Stomach smooth muscle (tissue), 2 donors: Measurements from ENCODE around the gene PPP6R3.

ENCODE experiments used
- H3K27ac ChIP-seq: one replicate; pipeline ENCODE4 v1.7.0; 2013; ENCODE audit warnings: mild to moderate bottlenecking, low read length, inconsistent platforms
- H3K27me3 ChIP-seq, 2 donors: one replicate each; pipeline ENCODE4 v1.7.0; 2013; ENCODE audit warnings: low read length in 2 of 2; ENCODE audit not compliant: insufficient read depth in 2 of 2, control insufficient read depth in 1 of 2
- H3K36me3 ChIP-seq, 2 donors: one replicate each; pipeline ENCODE4 v1.7.0; 2013; ENCODE audit warnings: low read length in 2 of 2; ENCODE audit not compliant: control insufficient read depth in 2 of 2, insufficient read depth in 2 of 2
- H3K4me1 ChIP-seq: one replicate; pipeline ENCODE4 v1.7.0; 2013; ENCODE audit warnings: low read length; ENCODE audit not compliant: control insufficient read depth, insufficient read depth
- H3K4me3 ChIP-seq, 2 donors: one replicate each; pipeline ENCODE4 v1.7.0; 2013; ENCODE audit warnings: low read length in 2 of 2
- H3K9ac ChIP-seq, 2 donors: one replicate each; pipeline ENCODE4 v1.7.0; 2013; ENCODE audit warnings: low read length in 2 of 2, mild to moderate bottlenecking in 1 of 2
- H3K9me3 ChIP-seq, 2 donors: one replicate each; pipeline ENCODE4 v1.7.0; 2013; ENCODE audit warnings: low read length in 2 of 2; ENCODE audit not compliant: control insufficient read depth in 2 of 2
- donor health status: healthy.
- donor health status: Pancreatic carcinoma.

The PPP6R3 gene

GRCh38 chr11:68552542-68552941 lies 92.0 kb downstream of the PPP6R3 start:
- no peak overlapping the region for H3K9ac ChIP-seq
- peaks cover 12 to 20% of the 10 kb centered on the region in 2 donors for H3K36me3 ChIP-seq
- no peak overlapping the region for H3K27ac ChIP-seq
- no peak overlapping the region for H3K4me3 ChIP-seq
- peaks cover 7% of the 10 kb centered on the region for H3K4me1 ChIP-seq
- H3K9me3 ChIP-seq = no peaks in the 10 kb centered on the region
- H3K27me3 ChIP-seq = no peaks in the 10 kb centered on the region

GRCh38 chr11:68560216-68560615 lies 99.7 kb downstream of the PPP6R3 start:
- Histone ChIP-seq H3K36me3 (peaks cover 10 to 19% of the 10 kb centered on the region in 2 donors), H3K4me1 (no peaks in the 10 kb centered on the region), H3K27ac (no peak overlapping the region), H3K4me3 (no peak overlapping the region), H3K9me3 (no peaks in the 10 kb centered on the region), H3K27me3 (no peaks in the 10 kb centered on the region), H3K9ac (no peak overlapping the region)

- Histone ChIP-seq H3K27ac (no peak overlapping the region), H3K4me1 (no peaks in the 10 kb centered on the region), H3K36me3 (peaks cover 26 to 27% of the 10 kb centered on the region in 2 donors), H3K9me3 (no peaks in the 10 kb centered on the region), H3K9ac (no peak overlapping the region), H3K27me3 (no peaks in the 10 kb centered on the region), H3K4me3 (no peak overlapping the region)
These were observed 102.9 kb downstream of the PPP6R3 start for GRCh38 chr11:68563454-68563853.

GRCh38 chr11:68564261-68564660 lies 103.7 kb downstream of the PPP6R3 start:
- no peak overlapping the region for H3K27ac ChIP-seq
- H3K27me3 ChIP-seq = no peaks in the 10 kb centered on the region
- no peak overlapping the region for H3K9ac ChIP-seq
- no peaks in the 10 kb centered on the region for H3K4me1 ChIP-seq
- H3K9me3 ChIP-seq = no peaks in the 10 kb centered on the region
- no peak overlapping the region for H3K4me3 ChIP-seq
- H3K36me3 ChIP-seq = peaks cover 21 to 26% of the 10 kb centered on the region in 2 donors

GRCh38 chr11:68565768-68566167 lies 105.2 kb downstream of the PPP6R3 start:
- Histone ChIP-seq H3K9me3 (no peaks in the 10 kb centered on the region), H3K27ac (no peak overlapping the region), H3K4me3 (no peak overlapping the region), H3K36me3 (peaks cover 24 to 29% of the 10 kb centered on the region in 2 donors), H3K27me3 (no peaks in the 10 kb centered on the region), H3K4me1 (no peaks in the 10 kb centered on the region), H3K9ac (no peak overlapping the region)

- no peaks in the 10 kb centered on the region for H3K4me1 ChIP-seq
- H3K27ac ChIP-seq = no peak overlapping the region
- no peaks in the 10 kb centered on the region for H3K27me3 ChIP-seq
- H3K9ac ChIP-seq = no peak overlapping the region
- no peak overlapping the region for H3K4me3 ChIP-seq
- peaks cover 28 to 42% of the 10 kb centered on the region in 2 donors for H3K36me3 ChIP-seq
- no peaks in the 10 kb centered on the region for H3K9me3 ChIP-seq
These were observed 107.0 kb downstream of the PPP6R3 start for GRCh38 chr11:68567553-68567952.

GRCh38 chr11:68569357-68569756 lies 108.8 kb downstream of the PPP6R3 start:
- Histone ChIP-seq H3K36me3 (peaks cover 20 to 35% of the 10 kb centered on the region in 2 donors), H3K4me3 (no peak overlapping the region), H3K4me1 (no peaks in the 10 kb centered on the region), H3K9ac (no peak overlapping the region), H3K9me3 (no peaks in the 10 kb centered on the region), H3K27me3 (no peaks in the 10 kb centered on the region), H3K27ac (no peak overlapping the region)

- no peaks in the 10 kb centered on the region for H3K9me3 ChIP-seq
- H3K36me3 ChIP-seq = peaks cover 19 to 31% of the 10 kb centered on the region in 2 donors
- no peak overlapping the region for H3K27ac ChIP-seq
- H3K4me1 ChIP-seq = no peaks in the 10 kb centered on the region
- H3K4me3 ChIP-seq = no peak overlapping the region
- H3K9ac ChIP-seq = no peak overlapping the region
- no peaks in the 10 kb centered on the region for H3K27me3 ChIP-seq
These were observed 110.1 kb downstream of the PPP6R3 start for GRCh38 chr11:68570691-68571090.

GRCh38 chr11:68574308-68574707 lies 113.8 kb downstream of the PPP6R3 start:
- no peak overlapping the region for H3K4me3 ChIP-seq
- H3K9me3 ChIP-seq = no peaks in the 10 kb centered on the region
- no peak overlapping the region for H3K27ac ChIP-seq
- peaks cover 20 to 28% of the 10 kb centered on the region in 2 donors for H3K36me3 ChIP-seq
- H3K9ac ChIP-seq = no peak overlapping the region
- H3K27me3 ChIP-seq = no peaks in the 10 kb centered on the region
- H3K4me1 ChIP-seq = no peaks in the 10 kb centered on the region

GRCh38 chr11:68575025-68575665 lies 114.6 kb downstream of the PPP6R3 start:
- Histone ChIP-seq H3K27ac (no peak overlapping the region), H3K4me1 (no peaks in the 10 kb centered on the region), H3K27me3 (no peaks in the 10 kb centered on the region), H3K9ac (no peak overlapping the region), H3K4me3 (no peak overlapping the region), H3K9me3 (no peaks in the 10 kb centered on the region), H3K36me3 (peaks cover 23 to 34% of the 10 kb centered on the region in 2 donors)

GRCh38 chr11:68579455-68579854 lies 118.9 kb downstream of the PPP6R3 start:
- Histone ChIP-seq H3K36me3 (peaks cover 19 to 20% of the 10 kb centered on the region in 2 donors), H3K27ac (no peak overlapping the region), H3K4me3 (no peak overlapping the region), H3K9me3 (no peaks in the 10 kb centered on the region), H3K27me3 (no peaks in the 10 kb centered on the region), H3K9ac (no peak overlapping the region), H3K4me1 (peaks cover 3% of the 10 kb centered on the region)
